Measurements from ENCODE around the gene STK32B.

- TF ChIP-seq POLR2A (IDR thresholded peaks at IDR 0.05) (no peak), CTCF (IDR thresholded peaks at IDR 0.05 in 4 of 5, conservative IDR thresholded peaks at IDR 0.05 in 1 of 5) (no peak)
These were observed 101.2 kb downstream of the STK32B start for GRCh38 chr4:5152521-5152920.

Data from gastrocnemius medialis (tissue), 4 donors.